AG09319 (cell line): ENCODE measurements around the gene DEDD2.

Source experiments
- DNase-seq: peaks from one replicate; pipeline ENCODE4 v3.0.0-alpha.2; 2010; ENCODE audit warnings: low read depth; ENCODE audit errors: extremely low read depth
- TF ChIP-seq, protein P1 (sequence below): IDR thresholded peaks from 2 replicates; pipeline ENCODE4 v1.5.1; 2011; ENCODE audit warnings: low read depth, mild to moderate bottlenecking, inconsistent platforms, low read length, moderate library complexity

The DEDD2 gene

DNA sequence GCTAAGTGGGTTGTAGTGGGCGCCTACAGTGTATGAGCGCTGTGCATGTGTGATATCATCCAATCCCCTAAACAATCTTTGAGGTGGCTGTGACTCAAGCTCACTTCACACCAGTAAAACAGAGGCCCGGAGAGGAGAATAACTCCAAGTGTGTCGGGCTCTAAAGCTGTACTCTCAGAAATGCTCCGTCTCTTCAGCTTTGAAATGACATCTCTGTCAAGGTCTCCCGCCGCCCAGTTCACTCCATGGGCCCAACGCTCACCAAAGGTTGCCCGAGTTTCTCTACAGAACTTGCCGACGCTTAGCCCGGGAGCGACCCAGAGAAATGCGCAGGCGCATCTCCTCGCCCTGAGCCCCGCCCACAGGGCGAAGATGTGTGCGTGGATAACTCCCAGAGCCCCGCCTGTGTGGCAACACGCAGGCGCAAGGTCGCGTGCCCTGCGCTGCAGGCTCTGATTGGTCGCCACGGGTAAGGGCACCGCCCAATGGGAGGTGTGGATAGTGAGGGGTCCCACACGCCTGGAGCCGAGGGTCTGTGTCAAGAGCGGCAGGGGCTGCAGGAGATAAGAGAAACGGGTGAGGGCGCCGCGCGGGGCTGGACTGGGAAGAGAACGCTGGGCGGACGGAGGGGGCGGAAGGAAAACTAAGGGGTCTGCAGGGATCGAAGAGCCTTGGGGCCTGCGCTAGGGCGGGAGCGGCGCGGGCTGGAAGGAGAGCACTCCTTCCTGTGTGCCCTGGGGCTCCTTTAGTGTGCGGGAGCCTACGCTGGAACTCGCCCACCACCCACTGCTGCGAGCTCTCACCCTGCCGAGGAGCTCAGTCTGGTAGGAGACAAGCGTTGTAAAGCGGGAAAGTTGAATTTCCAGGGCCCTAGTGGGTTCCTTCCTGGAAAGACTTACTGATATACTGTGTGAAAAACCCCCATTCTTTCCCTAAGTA is 2.6 kb upstream of the DEDD2 start, which contains the start of gene ZNF526:
TSS of gene ZNF526 (plus strand) at position 501 of the 939 bp plus-strand sequence. CDS start 4,092 bp downstream, outside the sequence.
- DNase-seq = peak; percentile 94
- TF ChIP-seq, protein P1, sequence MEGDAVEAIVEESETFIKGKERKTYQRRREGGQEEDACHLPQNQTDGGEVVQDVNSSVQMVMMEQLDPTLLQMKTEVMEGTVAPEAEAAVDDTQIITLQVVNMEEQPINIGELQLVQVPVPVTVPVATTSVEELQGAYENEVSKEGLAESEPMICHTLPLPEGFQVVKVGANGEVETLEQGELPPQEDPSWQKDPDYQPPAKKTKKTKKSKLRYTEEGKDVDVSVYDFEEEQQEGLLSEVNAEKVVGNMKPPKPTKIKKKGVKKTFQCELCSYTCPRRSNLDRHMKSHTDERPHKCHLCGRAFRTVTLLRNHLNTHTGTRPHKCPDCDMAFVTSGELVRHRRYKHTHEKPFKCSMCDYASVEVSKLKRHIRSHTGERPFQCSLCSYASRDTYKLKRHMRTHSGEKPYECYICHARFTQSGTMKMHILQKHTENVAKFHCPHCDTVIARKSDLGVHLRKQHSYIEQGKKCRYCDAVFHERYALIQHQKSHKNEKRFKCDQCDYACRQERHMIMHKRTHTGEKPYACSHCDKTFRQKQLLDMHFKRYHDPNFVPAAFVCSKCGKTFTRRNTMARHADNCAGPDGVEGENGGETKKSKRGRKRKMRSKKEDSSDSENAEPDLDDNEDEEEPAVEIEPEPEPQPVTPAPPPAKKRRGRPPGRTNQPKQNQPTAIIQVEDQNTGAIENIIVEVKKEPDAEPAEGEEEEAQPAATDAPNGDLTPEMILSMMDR = no peak

DNA sequence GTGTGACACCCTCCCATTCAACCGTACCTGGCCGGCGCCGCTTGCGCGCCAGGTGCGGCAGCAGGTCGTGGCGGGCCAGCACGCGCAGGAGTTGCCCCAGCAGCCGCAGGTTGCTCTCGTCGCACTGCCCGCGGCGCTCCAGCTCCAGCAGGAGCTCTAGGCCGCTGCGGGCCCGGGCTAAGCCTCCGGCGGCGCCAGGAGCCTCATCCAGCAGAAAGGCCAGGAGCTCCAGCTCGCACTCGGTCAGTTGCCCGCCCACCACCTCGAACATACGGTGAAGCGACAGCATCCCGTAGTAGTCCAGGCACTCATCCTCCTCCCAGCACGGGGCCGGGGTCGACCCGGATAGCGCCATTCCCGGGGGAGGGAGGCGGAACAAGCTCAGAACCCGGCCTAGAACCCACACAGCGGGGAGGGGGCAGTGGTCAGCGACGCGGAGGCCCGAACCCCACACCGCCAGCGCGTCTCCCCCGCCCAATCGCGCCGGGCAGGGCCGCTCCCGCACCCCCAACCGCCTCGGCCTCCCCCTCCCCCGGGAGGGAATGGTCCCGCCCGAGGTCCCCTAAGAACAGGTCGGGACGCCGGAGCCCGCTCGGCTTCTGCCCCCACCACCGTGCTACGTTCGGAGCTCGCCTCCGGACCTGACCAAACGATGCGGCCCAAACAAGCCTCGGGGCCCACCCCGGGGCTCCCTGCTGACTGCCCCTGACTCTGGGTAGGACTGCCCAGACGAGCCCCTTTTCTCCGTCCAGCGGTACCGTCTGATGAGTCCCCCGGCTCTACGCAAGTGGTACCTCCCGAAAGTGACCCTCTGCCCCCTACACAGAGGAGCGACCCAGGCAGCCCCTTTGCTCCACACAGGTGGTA is 591 bp downstream of the DEDD2 start:
- no peak for DNase-seq
- TF ChIP-seq, protein P1 = no peak

DNA sequence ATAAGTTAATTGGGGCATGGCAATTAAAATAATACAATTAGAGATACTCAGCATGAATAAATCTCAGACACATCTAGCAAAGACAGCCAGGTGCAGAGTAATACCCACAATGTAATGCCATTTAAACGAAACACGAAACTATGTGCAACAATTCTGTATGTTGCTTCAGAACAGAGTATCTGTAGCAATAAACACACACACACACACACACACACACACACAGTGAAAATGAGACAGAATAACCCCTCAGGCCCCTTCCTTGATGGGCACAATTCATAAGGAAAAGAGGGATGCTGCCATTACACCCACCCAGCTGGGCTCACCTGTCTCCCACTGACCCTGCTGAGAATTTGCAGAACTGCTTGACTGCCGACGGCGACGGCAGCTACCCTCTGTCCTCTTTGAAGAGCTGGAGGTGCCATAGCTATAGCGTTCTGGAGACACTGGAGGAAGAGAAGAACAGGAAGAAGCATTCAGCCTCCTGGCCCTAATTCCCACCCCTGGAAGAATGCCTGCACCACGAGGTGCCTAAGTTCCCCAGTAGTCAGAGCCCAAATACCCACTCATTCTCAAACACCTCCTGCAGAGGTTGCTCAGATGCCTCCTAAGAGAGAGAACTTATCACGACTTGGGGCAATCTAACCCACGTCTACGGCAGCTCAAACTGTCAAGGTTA is 2.5 kb downstream of the DEDD2 start:
- DNase-seq = no peak

DNA sequence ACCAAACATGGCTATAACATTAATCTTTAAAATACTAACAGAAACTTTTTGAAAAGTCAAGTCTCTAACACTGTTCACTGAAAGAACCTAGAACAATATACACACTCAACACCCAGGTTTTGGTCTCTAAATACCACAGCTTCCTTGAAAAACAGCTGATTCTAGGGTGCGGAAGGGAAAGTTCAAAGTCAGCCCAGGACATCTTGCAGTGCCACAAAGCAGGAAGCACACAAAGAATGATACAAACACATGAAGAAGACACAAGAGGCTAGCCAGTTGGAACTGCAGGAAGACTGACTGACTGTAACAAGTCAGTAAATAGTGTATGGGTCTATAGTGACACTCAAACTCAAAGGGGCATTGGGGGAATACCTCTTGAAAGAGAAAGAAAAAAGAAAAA is 4.6 kb downstream of the DEDD2 start:
- TF ChIP-seq, protein P1 = no peak
- no peak for DNase-seq

More for the DNA sequence above, 2.5 kb downstream of the DEDD2 start:
- TF ChIP-seq, protein P1 = no peak

DNA sequence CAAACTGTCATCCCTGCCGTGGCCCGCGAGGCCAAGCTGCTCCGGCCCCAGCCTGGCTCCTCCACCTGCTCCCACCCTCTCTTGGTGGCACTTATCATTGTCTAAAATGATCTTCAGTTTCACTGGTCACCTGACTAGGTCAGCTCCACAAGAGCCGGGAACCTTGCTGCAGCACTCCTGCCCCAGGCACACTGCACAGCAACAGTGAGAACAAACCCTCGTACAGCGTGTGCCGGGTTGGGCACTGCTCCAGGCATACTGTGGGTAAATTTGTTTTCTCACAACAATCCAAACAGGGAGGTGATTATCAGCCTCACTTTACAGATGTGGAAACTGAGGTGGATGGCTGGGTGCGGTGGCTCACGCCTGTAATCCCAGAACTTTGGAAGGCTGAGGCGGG is 8.9 kb downstream of the DEDD2 start:
- no peak for DNase-seq

DNA sequence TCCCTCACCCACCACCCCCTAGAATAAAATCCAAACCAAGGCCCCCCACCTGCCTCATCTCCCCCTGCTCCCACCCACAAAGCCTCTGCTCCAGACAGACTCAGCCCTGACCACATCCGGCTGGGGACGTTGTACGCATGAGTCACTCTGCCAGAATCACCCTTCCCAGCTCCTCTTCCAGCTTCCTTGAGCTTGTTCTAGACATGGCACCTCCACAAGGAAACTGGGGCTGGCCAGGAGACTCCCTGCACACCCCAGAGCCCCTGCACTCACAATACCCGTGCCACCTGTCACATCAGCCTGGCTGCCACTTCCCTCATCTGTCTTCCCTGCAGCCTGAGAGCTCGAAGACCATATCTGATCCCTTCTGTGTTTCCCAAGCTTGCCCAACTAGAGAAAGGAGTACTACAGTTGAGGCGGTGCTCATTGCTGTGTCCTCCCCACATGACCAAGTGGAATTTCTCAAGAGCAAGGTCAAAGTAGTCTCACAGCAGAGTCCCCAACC is 9.7 kb downstream of the DEDD2 start:
- TF ChIP-seq, protein P1 = no peak
- DNase-seq = no peak

More for the DNA sequence above, 8.9 kb downstream of the DEDD2 start:
- TF ChIP-seq, protein P1 = no peak
